H9 (cell line): Measurements from ENCODE around the gene TPM4. TPM values are rescaled to one million over a fixed set of nuclear protein-coding genes. Genes with fewer than 3 reads are reported as not detected.

Experiments used
- DNase-seq: peaks from one replicate; pipeline ENCODE4 v3.0.0-alpha.2; 2017
- H2AFZ ChIP-seq: one replicate; pipeline ENCODE4 v1.6.1; 2013; ENCODE audit warnings: mild to moderate bottlenecking, low read length, control low read depth, moderate library complexity
- H2AK5ac ChIP-seq: 2 replicates; pipeline ENCODE4 v1.6.1; 2013; ENCODE audit warnings: low read length, control low read depth, mixed read lengths; ENCODE audit not compliant: insufficient read length
- H2BK120ac ChIP-seq: one replicate; pipeline ENCODE4 v1.6.1; 2013; ENCODE audit warnings: low read depth, mild to moderate bottlenecking, low read length, control low read depth, inconsistent platforms; ENCODE audit not compliant: poor library complexity, severe bottlenecking
- H2BK12ac ChIP-seq: 2 replicates; pipeline ENCODE4 v1.6.1; 2013; ENCODE audit warnings: low read length, control low read depth, mixed read lengths, low read depth; ENCODE audit not compliant: insufficient read length
- H2BK15ac ChIP-seq: 2 replicates; pipeline ENCODE4 v1.6.1; 2013; ENCODE audit warnings: low read depth, low read length, control low read depth
- H2BK20ac ChIP-seq: one replicate; pipeline ENCODE4 v1.6.1; 2013; ENCODE audit warnings: low read depth, mild to moderate bottlenecking, low read length, control low read depth, inconsistent platforms; ENCODE audit not compliant: poor library complexity, severe bottlenecking
- H2BK5ac ChIP-seq: 2 replicates; pipeline ENCODE4 v1.6.1; 2013; ENCODE audit warnings: low read length, control low read depth, mixed read lengths; ENCODE audit not compliant: insufficient read length
- H3K14ac ChIP-seq: 2 replicates; pipeline ENCODE4 v1.6.1; 2013; ENCODE audit warnings: low read length, control low read depth; ENCODE audit not compliant: insufficient read depth
- H3K18ac ChIP-seq: 2 replicates; pipeline ENCODE4 v1.6.1; 2013; ENCODE audit warnings: low read depth, mild to moderate bottlenecking, mixed read lengths, low read length, control low read depth; ENCODE audit not compliant: insufficient read length
- H3K23ac ChIP-seq: 2 replicates; pipeline ENCODE4 v1.6.1; 2013; ENCODE audit warnings: low read length, control low read depth, mixed read lengths, low read depth; ENCODE audit not compliant: insufficient read length
- H3K23me2 ChIP-seq: 2 replicates; pipeline ENCODE4 v1.6.1; 2013; ENCODE audit warnings: low read depth, mild to moderate bottlenecking, mixed read lengths, low read length, control low read depth; ENCODE audit not compliant: insufficient read length, poor library complexity, severe bottlenecking
- H3K27ac ChIP-seq: 2 replicates; pipeline ENCODE4 v1.5.1; 2013; ENCODE audit warnings: low read length, control low read depth, mixed read lengths, low read depth; ENCODE audit not compliant: insufficient read length
- H3K27me3 ChIP-seq: 2 replicates; pipeline ENCODE4 v1.6.1; 2013; ENCODE audit warnings: low read length, control low read depth, inconsistent platforms; ENCODE audit not compliant: insufficient read depth
- H3K4ac ChIP-seq: 2 replicates; pipeline ENCODE4 v1.6.1; 2013; ENCODE audit warnings: low read depth, mild to moderate bottlenecking, control low read depth, inconsistent platforms, low read length, moderate library complexity
- H3K4me1 ChIP-seq: 2 replicates; pipeline ENCODE4 v1.6.1; 2013; ENCODE audit warnings: low read length, control low read depth, inconsistent platforms; ENCODE audit not compliant: insufficient read depth
- H3K4me2 ChIP-seq: 2 replicates; pipeline ENCODE4 v1.6.1; 2013; ENCODE audit warnings: low read length, control low read depth, mixed read lengths; ENCODE audit not compliant: insufficient read length, insufficient read depth
- H3K56ac ChIP-seq: 2 replicates; pipeline ENCODE4 v1.6.1; 2013; ENCODE audit warnings: low read depth, mild to moderate bottlenecking, mixed read lengths, low read length, control low read depth; ENCODE audit not compliant: insufficient read length
- H3K79me1 ChIP-seq: 2 replicates; pipeline ENCODE4 v1.6.1; 2013; ENCODE audit warnings: low read depth, mild to moderate bottlenecking, moderate library complexity, low read length, control low read depth, inconsistent platforms; ENCODE audit not compliant: insufficient read depth, poor library complexity, severe bottlenecking
- H3K79me2 ChIP-seq: 2 replicates; pipeline ENCODE4 v1.6.1; 2013; ENCODE audit warnings: low read length, control low read depth, inconsistent platforms; ENCODE audit not compliant: insufficient read depth
- H3K9ac ChIP-seq: 2 replicates; pipeline ENCODE4 v1.6.1; 2013; ENCODE audit warnings: low read length, control low read depth, mixed read lengths; ENCODE audit not compliant: insufficient read length; ENCODE audit errors: extremely low read depth
- H3K9me3 ChIP-seq: one replicate; pipeline ENCODE4 v1.6.1; 2013; ENCODE audit warnings: low read depth, low read length, inconsistent platforms; ENCODE audit not compliant: control insufficient read depth
- H3T11ph ChIP-seq: one replicate; pipeline ENCODE4 v1.6.1; 2013; ENCODE audit warnings: mild to moderate bottlenecking, low read length, control low read depth, inconsistent platforms
- H4K20me1 ChIP-seq: one replicate; pipeline ENCODE4 v1.6.1; 2013; ENCODE audit not compliant: control insufficient read depth, insufficient read length, insufficient read depth
- H4K5ac ChIP-seq: 2 replicates; pipeline ENCODE4 v1.6.1; 2013; ENCODE audit warnings: low read depth, mild to moderate bottlenecking, mixed read lengths, low read length, control low read depth; ENCODE audit not compliant: insufficient read length
- H4K8ac ChIP-seq: replicated peaks from 2 replicates; pipeline ENCODE4 v1.6.1; 2013; ENCODE audit warnings: low read length, control low read depth, mixed read lengths, low read depth; ENCODE audit not compliant: insufficient read length
- H4K91ac ChIP-seq: 2 replicates; pipeline ENCODE4 v1.6.1; 2013; ENCODE audit warnings: low read depth, mild to moderate bottlenecking, moderate library complexity, mixed read lengths, low read length, control low read depth; ENCODE audit not compliant: insufficient read length
- H3K27ac Mint-ChIP-seq, 3 experiments: 2 replicates in 2 of 3; 3 replicates in 1 of 3; pipeline ENCODE4 v1.8.0; 2020 to 2021; ENCODE audit warnings: mixed read lengths in 3 of 3, mild to moderate bottlenecking in 1 of 3, moderate library complexity in 1 of 3
- H3K27me3 Mint-ChIP-seq: 2 replicates; pipeline ENCODE4 v1.8.0; 2021; ENCODE audit warnings: low read depth, mild to moderate bottlenecking, moderate library complexity, mixed read lengths
- H3K36me3 Mint-ChIP-seq, 3 experiments: 2 replicates in 2 of 3; 3 replicates in 1 of 3; pipeline ENCODE4 v1.8.0; 2020 to 2021; ENCODE audit warnings: low read depth in 3 of 3, mixed read lengths in 3 of 3; ENCODE audit not compliant: insufficient read depth in 1 of 3
- H3K4me1 Mint-ChIP-seq, 2 experiments: 2 replicates each; pipeline ENCODE4 v1.8.0; 2020; ENCODE audit warnings: mixed read lengths in 2 of 2
- H3K4me3 Mint-ChIP-seq, 2 experiments: 2 replicates in 1 of 2; 3 replicates in 1 of 2; pipeline ENCODE4 v1.8.0; 2020 to 2021; ENCODE audit warnings: mild to moderate bottlenecking in 2 of 2, mixed read lengths in 2 of 2, moderate library complexity in 1 of 2
- H3K9me3 Mint-ChIP-seq, 2 experiments: 2 replicates in 1 of 2; 3 replicates in 1 of 2; pipeline ENCODE4 v1.8.0; 2020; ENCODE audit warnings: mild to moderate bottlenecking in 2 of 2, mixed read lengths in 2 of 2, moderate library complexity in 1 of 2
- WGBS: extraction: QIAGEN DNeasy Blood & Tissue Kit; methylation state at CpG from one replicate; pipeline ENCODE4 v1.1.7; 2013; ENCODE audit warnings: missing lambda C conversion rate, low lambda C conversion rate, mixed read lengths; ENCODE audit not compliant: insufficient read length; ENCODE audit errors: extremely low coverage; 5-methylcytosine and 5-hydroxymethylcytosine counted together
- total RNA-seq: library from RNA; stranded (reverse); gene quantifications from 2 replicates; pipeline ENCODE4 v1.2.1, GENCODE V29; 2021
- TF ChIP-seq, protein P1 (sequence below): fragments of 200-600 bp; sonication (generic); conservative IDR thresholded peaks from 3 replicates; pipeline ENCODE4 v1.8.0; 2021; ENCODE audit warnings: antibody characterized with exemption, mild to moderate bottlenecking

The TPM4 gene
- total RNA-seq, 1 experiment from 2014 or later: 431 TPM

GRCh38 chr19:16043156-16043757 is 33.0 kb upstream of the TPM4 start:
- no peak overlapping the region for H2BK15ac ChIP-seq
- H3K23ac ChIP-seq: no peak overlapping the region
- H3K9me3 Mint-ChIP-seq: peaks cover 0 to 39% of the 10 kb centered on the region in 2 experiments; a peak in 3 of 5 replicates

More at GRCh38 chr19:16043156-16043757, 33.0 kb upstream of the TPM4 start:
- H3T11ph ChIP-seq: no peak overlapping the region
- H3K9ac ChIP-seq: no peak overlapping the region
- H2BK5ac ChIP-seq: no peak overlapping the region
- no peak overlapping the region for H3K56ac ChIP-seq
- H3K4me1 ChIP-seq: no peaks in the 10 kb centered on the region
- no peaks in the 10 kb centered on the region for H3K36me3 Mint-ChIP-seq
- no peaks in the 10 kb centered on the region for H4K20me1 ChIP-seq
- H3K27ac ChIP-seq: no peak overlapping the region
- H2BK12ac ChIP-seq: no peak overlapping the region
- no peak for DNase-seq
- no peak overlapping the region for H4K5ac ChIP-seq
- no peak overlapping the region for H3K4me2 ChIP-seq
- no peak overlapping the region for H4K91ac ChIP-seq
- no peaks in the 10 kb centered on the region for H3K27me3 ChIP-seq
- TF ChIP-seq, protein P1, sequence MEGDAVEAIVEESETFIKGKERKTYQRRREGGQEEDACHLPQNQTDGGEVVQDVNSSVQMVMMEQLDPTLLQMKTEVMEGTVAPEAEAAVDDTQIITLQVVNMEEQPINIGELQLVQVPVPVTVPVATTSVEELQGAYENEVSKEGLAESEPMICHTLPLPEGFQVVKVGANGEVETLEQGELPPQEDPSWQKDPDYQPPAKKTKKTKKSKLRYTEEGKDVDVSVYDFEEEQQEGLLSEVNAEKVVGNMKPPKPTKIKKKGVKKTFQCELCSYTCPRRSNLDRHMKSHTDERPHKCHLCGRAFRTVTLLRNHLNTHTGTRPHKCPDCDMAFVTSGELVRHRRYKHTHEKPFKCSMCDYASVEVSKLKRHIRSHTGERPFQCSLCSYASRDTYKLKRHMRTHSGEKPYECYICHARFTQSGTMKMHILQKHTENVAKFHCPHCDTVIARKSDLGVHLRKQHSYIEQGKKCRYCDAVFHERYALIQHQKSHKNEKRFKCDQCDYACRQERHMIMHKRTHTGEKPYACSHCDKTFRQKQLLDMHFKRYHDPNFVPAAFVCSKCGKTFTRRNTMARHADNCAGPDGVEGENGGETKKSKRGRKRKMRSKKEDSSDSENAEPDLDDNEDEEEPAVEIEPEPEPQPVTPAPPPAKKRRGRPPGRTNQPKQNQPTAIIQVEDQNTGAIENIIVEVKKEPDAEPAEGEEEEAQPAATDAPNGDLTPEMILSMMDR: no peak
- H3K79me1 ChIP-seq: no peaks in the 10 kb centered on the region
- H3K14ac ChIP-seq: no peak overlapping the region
- H3K79me2 ChIP-seq: no peaks in the 10 kb centered on the region
- H2AK5ac ChIP-seq: no peak overlapping the region
- no peak overlapping the region for H3K4me3 Mint-ChIP-seq
- H3K27ac Mint-ChIP-seq: no peak overlapping the region
- H3K18ac ChIP-seq: no peak overlapping the region
- WGBS: 100% methylated on average over 2 of the region's 2 CpGs
- H2BK120ac ChIP-seq: no peak overlapping the region
- no peaks in the 10 kb centered on the region for H3K9me3 ChIP-seq
- no peak overlapping the region for H2AFZ ChIP-seq
- no peaks in the 10 kb centered on the region for H3K4me1 Mint-ChIP-seq
- H3K4ac ChIP-seq: no peak overlapping the region
- H3K27me3 Mint-ChIP-seq: peaks cover 17% of the 10 kb centered on the region
- no peak overlapping the region for H4K8ac ChIP-seq
- no peaks in the 10 kb centered on the region for H3K23me2 ChIP-seq
- H2BK20ac ChIP-seq: no peak overlapping the region
